ENCODE results near the gene PJA1.

PJA1 gene

DNA sequence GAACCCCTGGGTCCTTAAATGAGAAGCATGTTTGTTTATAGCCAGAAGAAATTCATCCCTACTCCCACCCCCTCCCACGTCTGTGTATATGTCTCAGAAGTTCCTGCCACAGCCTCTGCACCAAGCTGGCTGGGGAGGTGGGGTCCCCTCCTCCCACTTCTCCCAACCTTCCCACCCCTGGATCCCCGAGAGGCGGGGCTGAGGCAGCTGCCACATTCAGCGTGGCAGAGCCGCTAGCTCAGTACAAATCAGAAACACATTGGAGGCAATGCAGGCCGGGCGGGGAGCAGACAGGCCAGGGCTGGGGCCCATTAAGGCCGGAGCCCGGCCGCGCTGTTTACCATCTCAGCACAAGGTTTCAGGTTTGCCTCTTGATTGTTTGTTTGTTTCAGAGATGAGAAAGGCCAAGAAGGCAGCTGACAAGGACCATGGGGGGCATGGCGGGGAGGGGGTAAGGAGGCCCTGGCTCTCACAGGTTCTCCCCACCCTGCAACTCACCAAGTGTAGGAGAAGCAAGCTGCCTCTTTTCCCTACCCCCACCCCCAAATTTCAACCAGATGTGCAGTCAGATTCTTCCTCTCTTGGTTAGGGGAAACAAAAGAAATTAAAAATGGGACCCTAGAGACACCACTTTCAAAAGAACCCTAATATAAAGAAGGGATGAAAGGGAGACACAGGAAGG lies 22.3 kb downstream of the PJA1 start:
- no peak for DNase-seq (ENCODE audit: low spot score)

GRCh38 chrX:69140837-69141236 lies 24.4 kb downstream of the PJA1 start:
- DNase-seq (ENCODE audit: low spot score), result no peak

DNA sequence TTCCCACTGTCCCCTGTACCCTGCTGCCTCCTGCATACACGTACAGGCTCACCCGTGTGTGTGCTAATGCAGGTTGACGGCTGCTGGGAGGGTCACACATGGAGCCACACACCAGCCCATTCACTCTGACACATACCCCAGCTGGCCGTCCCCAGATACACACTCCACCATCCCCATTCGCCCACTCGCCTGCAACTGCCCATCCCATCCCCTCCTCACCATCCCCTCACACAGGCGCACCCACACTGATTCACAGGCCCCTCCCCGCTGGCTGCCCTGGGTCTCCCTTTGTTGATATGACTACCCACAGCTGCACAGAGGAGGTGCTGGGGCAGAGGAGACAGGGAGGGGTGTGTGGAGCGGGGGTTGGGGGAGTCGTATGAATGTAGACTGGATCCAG lies 25.7 kb downstream of the PJA1 start:
- no peak for DNase-seq (ENCODE audit: low spot score)

DNA sequence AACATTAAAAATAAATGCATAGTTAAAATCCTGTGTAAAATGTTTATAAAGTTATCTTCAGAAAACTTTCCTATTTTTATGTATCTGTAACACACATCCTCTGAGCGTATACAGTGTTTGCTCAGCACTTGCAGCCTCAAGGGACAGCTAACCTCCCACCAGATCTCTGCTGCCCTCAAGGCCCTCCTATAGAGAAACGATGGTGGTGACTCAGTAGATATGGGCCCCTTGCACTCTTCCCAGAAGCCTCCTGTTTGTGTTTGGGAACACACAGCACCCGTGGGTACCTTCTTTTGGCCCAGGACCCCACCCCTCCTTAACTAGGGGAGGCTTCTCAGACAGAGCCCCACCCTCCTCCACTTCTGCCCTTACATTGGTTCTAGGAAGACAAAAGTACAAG lies 26.7 kb downstream of the PJA1 start:
- no peak for DNase-seq (ENCODE audit: low spot score)

- DNase-seq (ENCODE audit: low spot score), result no peak
Measured at GRCh38 chrX:69138118-69138390, 27.2 kb downstream of the PJA1 start.

- DNase-seq (ENCODE audit: low spot score), result no peak
Measured at GRCh38 chrX:69137371-69138117, 27.7 kb downstream of the PJA1 start.

DNA sequence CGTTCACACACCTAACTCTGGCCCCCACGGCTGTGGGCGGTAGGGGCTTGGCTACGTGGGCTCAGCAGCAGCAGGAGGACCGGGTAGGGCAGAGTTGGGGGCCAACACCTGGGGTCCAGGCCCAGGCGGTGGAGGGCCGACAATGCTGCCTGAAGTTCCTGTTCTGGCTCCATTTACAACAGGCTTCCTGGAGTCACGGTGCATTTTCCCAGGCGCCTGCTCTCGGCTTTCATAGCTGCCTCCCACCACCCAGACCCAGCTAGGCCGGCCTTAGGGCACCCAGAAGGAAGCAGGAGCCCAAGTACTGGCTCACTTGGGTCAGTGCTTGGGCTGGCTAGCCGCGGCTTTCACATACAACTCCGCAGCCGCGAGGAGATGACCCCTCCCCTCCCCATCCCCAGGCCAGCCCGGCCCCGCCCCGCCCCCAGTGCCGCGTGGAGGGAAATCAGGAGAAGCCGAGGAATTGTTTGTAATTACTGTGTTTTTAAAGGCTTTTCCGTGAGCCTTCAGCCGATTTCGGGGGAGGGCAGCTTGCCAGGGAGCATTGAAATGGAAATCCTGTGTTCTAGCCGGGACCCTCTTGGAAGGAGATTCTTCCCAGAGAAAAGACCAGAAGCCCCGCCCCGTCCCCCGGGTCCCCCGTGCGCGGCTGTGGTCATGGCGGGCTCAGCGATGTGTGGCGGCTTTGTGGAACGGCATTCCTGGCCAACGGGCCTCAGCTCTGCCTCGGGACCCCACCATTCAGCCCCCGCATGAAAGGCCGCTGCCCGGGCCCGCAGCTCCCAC lies 28.5 kb downstream of the PJA1 start:
- DNase-seq (ENCODE audit: low spot score), result no peak

GRCh38 chrX:69133921-69134542 lies 31.2 kb downstream of the PJA1 start:
- DNase-seq (ENCODE audit: low spot score), result peak; percentile 38

- DNase-seq (ENCODE audit: low spot score), result no peak
Measured at GRCh38 chrX:69131886-69132285, 33.4 kb downstream of the PJA1 start.

GRCh38 chrX:69130439-69130838 lies 34.8 kb downstream of the PJA1 start:
- DNase-seq (ENCODE audit: low spot score), result no peak

GRCh38 chrX:69128588-69128987 lies 36.7 kb downstream of the PJA1 start:
- no peak for DNase-seq (ENCODE audit: low spot score)

GRCh38 chrX:69127466-69127865 lies 37.8 kb downstream of the PJA1 start:
- no peak for DNase-seq (ENCODE audit: low spot score)

DNA sequence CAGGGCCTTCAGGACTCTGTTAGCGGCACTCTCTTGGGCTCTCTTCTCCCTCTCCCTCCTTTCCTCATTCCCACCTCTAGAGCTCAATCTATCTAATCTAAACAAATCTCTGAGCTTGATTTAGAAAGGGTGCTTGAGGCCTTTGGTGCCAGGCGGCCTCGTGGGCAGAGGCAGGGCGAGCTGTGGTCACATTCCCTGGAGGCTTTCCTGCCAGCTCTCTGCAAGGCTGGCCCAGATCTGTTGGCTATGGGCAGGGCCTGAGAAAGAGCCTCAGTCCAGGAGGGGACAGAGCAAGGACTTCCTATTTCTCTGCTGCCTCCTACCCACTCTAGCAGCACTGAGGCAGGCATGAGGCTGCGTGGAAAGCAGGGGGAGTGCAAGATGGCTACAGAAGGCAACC lies 38.6 kb downstream of the PJA1 start:
- no peak for DNase-seq (ENCODE audit: low spot score)

- DNase-seq (ENCODE audit: low spot score), result no peak
Measured at GRCh38 chrX:69125094-69125493, 40.2 kb downstream of the PJA1 start.

GRCh38 chrX:69124108-69124507 lies 41.1 kb downstream of the PJA1 start:
- no peak for DNase-seq (ENCODE audit: low spot score)

DNA sequence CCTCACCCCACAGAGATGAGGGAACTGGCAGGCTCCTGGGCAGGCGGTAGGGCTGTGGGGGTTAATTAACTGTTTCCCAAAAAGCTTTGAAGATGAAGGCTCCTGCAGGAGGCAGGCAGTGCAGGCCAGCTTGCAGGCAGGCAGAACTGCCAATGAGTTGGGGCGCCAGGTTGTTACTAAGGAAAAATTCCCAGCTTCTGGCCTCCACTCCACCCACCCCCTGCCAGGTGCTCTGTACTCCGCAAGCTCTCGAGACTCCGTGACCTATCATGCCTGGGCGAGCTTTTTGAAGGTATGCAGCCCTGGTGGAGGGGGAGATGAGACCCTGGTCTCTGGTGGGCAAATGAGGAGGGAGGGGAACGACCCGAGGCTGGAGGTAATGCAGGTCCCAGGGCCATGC lies 41.8 kb downstream of the PJA1 start:
- no peak for DNase-seq (ENCODE audit: low spot score)

- DNase-seq (ENCODE audit: low spot score), result no peak
Measured at GRCh38 chrX:69121321-69122000, 43.8 kb downstream of the PJA1 start.

DNA sequence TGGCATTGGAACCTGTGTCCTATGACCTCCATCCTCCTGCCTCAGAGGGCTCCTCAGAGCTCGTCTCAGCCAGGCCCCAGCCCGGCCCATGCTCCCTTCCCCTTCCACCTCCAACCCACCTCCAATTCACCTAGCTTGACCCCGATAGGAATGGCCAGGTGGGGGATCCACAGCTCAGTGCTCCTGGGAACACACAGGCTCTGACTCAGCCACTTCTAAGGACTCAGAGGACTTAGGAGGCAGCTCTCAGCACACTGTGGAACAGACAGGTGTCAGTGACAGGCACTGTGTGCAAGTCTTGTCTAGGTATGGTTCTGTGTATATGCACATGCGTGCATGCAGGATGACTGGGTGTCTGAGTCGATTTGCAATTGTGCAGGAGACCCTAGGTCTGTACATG lies 44.8 kb downstream of the PJA1 start:
- no peak for DNase-seq (ENCODE audit: low spot score)

GRCh38 chrX:69119122-69119521 lies 46.1 kb downstream of the PJA1 start:
- no peak for DNase-seq (ENCODE audit: low spot score)

DNA sequence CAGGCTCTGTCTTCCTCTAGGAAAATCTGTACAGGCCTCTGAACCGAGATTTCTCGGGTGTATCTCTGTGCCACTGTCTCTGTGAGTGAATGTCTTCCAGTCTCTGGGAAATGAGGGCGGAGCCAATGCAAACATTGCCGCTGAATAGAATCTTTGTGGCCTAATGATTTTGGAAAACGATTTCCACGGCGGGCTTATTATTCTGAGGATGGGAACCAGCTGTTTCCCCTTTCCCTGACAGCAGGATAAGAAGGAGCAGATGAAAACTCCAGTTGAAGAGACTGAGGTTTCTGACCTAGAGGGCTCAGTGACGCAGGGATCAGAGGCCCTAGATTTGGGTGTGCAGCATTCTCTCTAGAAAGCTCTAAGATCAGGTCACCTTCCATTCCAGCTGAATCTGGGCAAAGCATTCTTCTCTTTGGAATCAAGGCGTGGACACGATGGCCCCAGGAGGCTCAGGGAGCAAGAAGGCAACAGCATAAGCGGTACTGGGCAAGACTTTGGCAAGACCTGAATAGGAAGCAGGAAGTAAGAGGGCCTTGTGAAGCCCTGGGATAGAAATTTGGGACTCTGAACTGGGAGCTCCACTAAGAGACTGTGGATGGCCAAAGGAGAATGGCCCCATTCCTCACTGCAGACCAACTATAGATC lies 47.3 kb downstream of the PJA1 start:
- DNase-seq (ENCODE audit: low spot score), result no peak

DNA sequence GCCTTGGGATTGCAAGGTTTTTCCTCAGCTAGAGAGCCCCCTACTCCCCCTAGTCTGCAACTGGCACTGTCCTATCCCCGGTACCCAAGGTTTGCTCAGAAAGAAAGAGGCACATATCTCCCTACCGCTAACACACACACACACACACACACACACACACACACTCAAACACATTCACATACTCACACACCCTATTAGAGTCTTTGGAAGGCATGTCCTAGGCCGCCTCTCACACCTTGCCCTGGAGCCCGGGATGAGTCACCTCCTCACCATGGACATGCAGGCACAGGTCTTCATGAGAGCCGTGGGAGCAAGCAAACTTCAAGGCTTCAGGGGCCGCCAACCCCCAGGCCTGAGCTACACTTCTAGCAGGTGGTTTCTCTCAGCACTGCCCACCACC lies 49.2 kb downstream of the PJA1 start:
- no peak for DNase-seq (ENCODE audit: low spot score)

GRCh38 chrX:69113723-69114122 lies 51.5 kb downstream of the PJA1 start:
- no peak for DNase-seq (ENCODE audit: low spot score)

All from HuH-7 (cell line).